HG03575 (cell line): ENCODE data around the gene FNDC8.

ENCODE experiments used
- ATAC-seq: cut with Tn5 transposase; IDR thresholded peaks from one replicate; pipeline ENCODE4 v1.9.1; 2021; ENCODE audit not compliant: unreplicated experiment, insufficient number of reproducible peaks, low FRiP score; ENCODE audit errors: extremely low read depth

Gene FNDC8

DNA sequence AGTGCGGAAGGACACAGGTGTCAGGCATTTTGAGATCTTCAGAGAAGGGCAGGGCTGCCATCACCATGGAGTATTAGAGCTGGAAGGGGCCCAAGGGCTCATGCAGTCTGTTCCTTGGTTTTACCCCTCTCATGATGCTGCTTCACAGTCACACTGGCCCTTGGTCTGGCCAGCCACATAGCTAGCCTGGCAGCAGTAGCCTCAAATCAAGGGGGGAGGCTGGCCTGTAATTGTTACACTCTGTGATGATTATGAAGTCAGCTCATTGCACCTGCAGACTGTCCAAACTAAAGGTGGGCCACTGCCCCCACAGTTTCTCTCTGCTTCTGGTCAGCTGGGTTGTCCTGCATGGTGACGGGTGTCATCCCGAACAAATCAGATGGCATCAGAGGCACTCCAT lies at the start of gene FNDC8:
TSS of gene FNDC8 (plus strand) at position 301 of the 400 bp plus-strand sequence. CDS start at position 380, 79 bp downstream.
- no peak for ATAC-seq

DNA sequence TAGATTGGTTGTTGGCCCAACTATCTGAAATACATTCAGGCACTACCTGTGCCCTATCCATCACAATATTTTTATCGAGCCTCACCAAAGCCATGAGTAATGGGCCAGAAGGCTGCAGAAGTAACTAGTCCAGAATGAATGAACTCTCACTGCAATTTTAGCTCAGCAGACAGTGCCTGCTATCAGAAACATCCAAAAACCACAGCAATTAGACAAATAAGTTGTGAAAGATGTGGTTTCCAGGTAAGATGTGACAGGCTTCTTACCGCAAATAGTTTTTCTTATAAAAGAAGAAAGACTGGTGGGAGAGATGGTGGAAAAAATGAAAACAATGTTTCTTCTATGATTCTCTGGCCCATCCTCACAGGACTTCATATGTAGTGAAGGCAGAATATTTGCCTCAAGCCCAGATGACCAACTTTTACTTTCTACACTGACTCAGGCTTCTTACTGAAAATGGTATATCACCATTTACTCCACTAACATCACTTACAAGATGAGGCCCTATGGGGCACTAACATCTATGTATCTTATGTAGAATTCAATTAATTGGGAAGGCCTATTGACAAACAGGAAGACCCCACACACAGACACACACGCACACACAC lies 48.1 kb upstream of the FNDC8 start:
- ATAC-seq, result no peak

DNA sequence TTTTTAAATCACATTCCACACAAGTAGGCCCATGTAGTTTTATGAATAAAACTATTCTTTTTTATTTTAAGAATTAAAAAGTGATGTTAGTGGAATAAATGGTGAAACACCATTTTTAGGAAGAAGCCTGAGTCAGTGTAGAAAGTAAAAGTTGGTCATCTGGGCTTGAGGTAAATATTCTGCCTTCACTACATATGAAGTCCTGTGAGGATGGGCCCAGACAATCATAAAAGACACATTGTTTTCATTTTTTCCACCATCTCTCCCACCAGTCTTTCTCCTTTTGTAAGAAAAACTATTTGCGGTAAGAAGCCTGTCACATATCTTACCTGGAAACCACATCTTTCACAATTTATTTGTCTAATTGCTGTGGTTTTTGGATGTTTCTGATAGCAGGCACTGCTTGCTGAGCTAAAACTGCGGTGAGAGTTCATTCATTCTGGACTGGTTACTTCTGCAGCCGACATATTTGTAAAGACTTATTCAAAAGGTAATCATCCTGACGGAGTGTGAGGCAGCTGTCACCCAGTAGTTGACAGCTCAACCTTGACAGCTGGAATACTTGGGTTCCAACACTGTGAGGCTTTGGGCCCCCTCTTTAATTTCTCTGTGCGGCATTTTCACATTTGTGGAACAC lies 47.3 kb upstream of the FNDC8 start:
- ATAC-seq, result no peak

DNA sequence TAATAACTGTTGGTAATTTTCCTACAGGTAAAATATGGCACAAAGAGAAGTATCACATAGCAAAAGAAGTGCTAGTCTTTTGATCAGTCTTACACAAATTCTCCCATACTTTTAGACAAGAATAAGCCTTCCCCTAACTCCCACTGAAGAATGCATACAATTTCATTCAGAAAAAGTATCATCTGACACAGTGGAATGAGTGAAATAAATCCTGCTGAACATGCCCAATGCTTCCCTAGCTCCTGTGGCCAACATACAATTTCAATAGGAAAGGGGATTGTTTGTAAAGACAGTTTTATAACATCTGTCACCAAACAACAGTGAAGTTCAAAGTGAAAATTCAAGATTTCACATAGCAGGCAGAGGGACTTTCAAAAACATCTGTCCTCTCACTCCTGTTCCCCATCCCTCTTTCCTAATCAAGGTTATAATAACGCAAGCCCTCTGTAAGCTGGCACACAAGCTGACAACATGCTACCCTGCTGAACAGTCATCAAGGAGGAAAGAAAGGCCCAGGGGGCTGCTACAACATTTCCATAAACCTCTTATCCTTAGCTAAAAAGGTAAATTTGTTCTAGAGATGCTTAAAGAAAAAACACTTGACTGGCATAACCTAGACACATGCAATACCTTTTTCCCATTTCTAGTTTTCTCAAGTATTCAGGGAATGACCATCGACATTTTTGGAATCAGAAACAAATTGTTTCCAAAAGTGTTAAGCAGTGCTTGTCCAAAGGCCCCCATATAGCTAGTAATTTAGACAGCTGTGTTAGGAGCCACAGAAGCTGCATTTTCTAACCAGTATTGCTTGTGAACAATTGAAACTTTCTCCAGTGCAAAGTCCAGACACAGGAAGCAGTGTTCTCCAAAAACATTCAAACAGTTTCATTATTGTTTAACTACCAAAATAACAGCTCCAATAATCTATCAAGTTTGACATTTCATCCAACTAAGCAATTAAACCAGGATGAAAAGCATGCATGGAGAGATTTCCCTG lies 46.4 kb upstream of the FNDC8 start:
- ATAC-seq, result no peak

DNA sequence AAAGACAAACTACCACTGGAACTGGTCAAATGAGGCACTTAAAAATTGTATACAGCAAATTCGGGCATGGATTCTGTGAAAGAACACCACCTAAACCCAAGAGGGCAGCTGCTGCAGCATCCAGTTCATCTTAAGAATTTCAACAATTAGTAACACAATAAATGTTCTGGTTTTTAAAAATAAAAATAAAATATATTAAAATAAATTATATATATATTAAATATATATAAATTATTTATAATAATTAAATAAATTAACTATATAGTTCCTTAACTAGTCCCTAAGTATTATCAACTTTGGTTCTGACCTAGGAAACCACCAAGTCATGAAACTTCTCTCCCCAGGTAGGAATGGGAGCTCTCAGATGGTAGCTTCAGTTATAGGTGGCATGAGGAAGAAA lies 44.5 kb upstream of the FNDC8 start:
- ATAC-seq, result no peak

DNA sequence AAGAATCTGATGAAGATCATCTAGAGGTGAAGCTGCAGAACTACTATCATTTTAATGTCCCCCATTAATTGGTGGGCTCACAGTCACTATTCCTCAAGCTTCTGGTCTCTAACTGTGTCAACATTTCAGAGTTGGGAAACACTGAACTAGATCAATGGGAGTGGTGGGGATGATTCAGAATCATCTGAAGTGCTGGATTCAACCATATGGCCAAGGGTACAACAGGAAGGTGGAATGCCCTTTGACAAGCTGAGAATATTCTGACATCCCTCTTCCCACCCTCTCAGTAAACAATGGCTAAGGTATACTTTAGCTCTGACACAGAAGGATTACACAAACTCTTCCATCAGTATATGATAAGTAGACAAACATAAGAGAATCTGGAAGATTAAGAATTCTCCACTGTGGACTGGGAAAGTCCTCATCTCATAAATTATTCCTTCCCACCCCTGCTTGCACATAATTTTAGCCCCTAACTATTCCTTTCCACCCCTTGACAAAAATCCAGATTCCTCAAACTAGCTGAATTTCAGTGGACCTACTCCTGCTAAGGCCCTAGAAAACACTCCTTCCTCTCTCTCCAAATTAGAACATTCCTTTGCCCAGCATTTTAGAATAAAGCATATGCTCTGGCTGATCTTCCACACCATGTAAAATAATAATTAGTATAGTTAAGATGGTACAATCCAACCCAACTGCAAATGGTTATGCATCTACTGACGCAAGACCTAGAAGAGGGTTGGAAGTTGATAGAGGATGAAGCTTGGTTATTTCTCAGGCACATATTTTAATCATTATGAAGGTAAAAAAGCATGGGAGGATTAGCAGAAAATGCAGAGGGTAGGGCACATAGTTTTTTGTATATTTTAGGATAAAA lies 41.6 kb upstream of the FNDC8 start:
- no peak for ATAC-seq

DNA sequence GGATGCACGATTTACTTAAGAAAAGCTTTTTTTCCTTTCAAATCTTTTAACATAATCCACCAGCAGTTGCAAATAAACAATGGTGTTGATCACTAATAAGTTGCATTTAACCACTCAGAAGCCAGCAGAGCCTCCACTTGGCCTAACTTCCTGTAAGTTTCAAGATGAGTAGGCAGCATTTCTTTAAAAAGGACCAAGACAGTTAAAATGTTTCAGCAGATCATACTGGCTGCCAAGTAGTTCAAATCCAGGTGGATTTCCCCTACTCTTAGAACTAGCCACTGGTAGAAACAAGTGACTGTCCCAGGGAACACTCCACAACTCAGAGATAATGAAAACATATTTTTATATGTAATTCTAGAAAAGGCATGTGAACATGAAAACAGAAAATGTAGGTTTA lies 40.9 kb upstream of the FNDC8 start:
- ATAC-seq, result no peak

DNA sequence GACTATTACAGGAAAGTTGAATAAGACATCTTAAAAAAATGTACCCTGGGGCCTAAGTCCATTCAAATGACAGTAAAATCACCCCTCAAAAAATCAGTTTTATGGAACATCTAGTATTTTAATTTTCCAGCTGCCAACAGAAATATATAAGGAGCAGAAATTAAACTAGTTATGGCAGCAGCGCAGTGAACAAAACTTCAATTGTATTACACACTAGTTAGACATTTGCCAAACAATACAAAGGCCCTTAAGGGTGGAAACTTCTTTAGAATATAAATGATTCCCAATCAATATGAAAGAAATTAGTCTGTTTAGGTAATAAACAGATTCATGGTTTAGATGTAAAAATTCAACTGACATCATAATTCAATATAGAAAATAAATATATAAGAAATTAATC lies 39.8 kb upstream of the FNDC8 start:
- no peak for ATAC-seq

DNA sequence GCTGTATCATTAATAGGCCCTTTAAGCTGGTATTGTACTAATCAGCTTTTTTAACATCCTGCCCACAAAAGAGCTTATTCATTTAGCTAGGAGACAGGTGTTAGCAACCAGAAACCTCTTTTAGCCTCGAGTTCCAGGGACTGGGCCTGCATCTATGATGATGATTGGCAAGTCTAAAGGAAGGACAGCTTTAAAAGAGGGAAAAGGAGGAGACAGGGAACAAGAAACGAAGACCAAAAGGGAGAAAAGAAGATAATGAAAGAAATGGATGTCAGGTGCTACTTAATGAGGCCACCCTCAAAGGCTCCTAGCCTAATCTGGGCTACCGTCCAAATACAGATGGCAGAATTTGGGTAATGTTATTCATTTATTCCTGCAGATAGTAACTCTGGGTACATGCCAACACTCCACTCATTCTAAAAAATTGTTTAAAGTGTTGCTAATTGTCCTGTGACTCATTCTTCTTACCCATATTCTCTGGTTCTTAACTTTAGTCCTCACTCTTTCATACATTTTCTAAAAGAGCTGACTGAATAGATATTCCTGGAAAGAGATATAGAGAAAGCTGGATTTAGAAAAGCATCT lies 39.2 kb upstream of the FNDC8 start:
- no peak for ATAC-seq

DNA sequence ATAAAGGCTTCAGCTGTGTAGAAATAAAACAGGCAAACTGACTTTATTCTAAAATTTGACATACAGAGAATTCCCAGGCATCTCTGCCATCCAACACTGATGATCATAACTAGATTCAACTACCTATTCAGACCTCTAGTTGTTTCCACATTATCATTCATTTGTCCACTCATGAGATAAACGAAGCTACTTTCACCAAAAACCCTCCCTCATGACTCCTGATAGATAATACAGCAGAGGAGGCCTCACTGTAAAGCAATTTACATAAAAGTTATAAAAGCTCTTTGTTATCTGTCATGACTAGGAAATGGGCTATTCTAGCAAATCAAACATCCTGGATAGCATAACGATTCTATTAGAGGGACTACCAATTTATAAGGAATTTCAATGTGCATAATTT lies 38.3 kb upstream of the FNDC8 start:
- no peak for ATAC-seq

DNA sequence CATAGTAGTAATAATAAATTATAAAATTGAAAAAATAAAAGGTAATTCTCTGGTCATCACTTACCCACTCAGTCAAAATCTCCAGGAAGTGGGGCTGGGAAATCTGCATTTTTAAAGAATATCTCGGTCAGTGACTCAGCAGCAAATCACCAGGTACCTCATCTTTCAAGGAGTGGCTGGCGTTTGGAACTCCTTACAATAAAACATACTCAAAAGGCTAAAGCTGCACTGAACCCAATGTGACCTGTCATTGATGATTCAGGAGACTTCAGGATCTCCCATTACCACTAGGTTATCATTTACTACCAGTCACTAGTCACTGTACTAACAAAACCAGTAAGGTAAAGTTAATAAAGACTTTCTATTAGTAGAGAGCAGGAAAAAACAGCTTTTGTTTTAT lies 36.4 kb upstream of the FNDC8 start:
- no peak for ATAC-seq

DNA sequence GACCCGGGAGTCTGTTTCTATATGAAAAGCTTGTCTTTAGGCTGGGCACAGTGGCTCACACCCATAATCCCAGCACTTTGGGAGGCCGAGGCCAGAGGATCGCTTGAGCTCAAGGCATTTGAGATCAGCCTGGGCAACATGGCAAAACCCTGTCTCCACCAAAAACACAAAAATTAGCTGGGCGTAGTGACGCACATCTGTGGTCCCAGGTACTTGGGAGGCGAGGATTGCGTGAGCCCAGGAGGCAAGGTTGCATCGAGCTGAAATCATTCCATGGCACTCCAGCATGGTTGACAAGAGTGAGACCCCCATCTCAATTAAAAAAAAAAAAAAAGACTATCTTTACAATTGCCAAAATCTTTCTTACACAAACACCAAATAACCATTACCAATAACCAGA lies 35.3 kb upstream of the FNDC8 start:
- no peak for ATAC-seq

DNA sequence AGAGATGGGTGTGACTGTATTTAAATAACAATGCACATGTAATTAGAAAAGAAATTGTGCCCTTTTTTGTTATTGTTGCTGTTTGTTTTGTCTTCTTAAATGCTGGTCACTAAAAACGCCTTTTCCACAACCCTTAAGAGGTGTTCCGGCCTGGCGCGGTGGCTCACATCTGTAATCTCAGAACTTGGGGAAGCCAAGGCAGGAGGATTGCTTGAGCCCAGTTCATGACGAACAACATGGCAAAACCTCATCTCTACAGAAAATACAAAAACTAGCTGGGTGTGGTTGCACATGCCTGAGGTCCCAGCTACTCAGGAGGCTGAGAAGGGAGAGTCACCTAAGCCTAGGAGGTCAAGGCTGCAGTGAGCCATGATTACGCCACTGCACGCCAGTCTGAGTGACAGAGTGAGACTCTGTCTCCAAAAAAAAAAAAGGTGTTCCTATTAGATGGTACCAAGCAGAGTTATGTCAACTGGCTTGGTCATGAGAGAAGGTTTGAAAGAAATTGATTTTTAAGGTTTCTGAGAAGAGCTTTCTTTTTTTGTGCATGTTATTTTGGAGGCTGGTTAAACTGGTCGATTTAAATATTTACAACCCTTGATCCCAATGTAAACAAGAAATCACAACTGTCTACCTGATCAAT lies 34.4 kb upstream of the FNDC8 start:
- no peak for ATAC-seq

DNA sequence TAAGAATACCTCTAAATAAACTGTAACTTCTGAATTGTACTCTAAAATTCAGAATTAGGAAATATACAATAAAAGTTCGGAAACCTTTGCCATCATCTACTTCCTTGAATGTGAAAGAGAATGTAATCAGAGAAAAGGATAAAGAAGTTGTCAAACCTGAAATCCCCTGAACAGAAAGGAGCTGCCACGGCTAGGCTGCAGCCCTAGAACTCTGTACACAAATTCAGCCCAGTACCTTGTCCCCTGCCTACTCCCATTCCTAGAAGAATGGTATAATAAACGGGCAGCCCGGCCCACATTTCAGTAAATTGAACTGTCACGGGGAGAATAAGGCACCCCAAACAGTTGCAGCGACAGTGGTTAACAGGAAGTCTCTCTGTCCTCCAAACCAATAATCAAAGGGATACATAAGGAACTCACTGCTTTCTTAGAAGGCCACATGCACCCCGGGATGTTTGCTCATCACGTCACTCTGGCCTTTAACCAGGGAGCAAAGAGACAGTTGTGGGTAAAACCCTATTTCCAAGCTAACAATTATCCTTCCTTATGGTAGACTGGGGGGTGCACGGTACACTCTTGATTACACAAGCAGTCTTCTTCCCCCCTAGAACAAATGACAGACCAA lies 33.6 kb upstream of the FNDC8 start:
- no peak for ATAC-seq

DNA sequence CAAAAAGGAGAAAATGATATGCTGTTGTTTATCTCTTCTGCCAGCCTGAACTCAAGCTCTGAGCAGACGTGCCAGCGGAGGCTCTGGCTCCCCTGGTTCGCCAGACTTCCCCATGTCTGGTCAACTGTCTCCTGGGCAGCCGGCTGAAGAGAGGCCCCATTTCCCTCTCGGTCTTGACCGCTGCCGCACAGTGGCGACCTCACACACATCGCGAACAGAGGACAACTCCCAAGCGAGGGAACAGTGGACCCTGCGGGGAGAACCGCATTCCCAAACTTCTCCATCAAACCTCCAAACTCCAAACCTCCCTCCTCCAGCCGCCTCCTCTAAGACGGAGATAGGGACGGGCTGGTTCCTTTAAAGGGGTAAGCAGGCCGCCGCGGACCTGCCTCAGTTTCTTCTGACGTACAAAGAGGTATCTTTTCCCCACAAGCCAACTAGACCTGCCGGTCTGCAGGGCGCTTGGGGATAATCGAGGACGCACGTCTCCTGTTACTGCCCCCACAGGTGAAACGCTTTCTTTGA lies 33.0 kb upstream of the FNDC8 start:
- ATAC-seq, result no peak

DNA sequence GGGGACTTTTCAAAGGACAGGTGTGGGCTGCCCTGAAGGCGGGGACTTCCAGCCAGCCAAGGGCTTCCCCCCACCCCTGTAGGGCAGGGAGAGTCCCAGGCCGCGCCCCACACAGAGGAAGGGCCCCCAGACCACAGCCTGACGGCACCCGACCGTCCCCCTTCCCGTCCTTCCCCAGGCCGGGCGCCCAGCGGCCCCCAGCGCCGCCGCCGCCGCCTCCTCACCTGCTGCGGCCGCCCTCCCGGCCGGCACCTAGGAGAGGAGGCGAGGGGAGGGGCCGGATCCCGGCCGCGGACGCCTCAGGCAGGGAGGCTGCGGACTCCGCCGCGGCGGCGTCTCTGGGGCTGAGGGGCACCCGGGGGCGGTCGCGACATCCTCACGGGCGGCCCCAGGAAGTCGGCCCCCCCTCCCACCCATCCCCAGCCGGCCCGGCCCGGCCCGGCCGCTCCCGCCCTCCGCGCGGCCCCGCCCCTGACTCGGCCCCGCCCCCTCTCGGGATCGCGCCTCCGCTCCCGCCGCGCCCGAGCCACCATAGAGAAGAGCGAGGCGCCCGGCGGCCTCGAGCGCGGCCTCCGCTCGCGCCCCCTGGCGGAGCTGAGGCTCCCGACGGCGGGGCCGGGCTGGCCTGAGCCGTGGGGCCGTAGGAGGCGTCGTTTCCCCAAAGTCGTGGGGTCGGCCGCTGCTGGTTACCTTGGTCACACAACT lies 32.4 kb upstream of the FNDC8 start:
- ATAC-seq, result no peak
